ENCODE data around the gene GLP2R. TPM values are rescaled to one million over a fixed set of nuclear protein-coding genes. Genes with fewer than 3 reads are reported as not detected.

Gene GLP2R
- total RNA-seq, 3 donors from 2014 or later: 2.0 to 4.2 (median 3.7) TPM

GRCh38 chr17:9788601-9789000, 37.1 kb upstream of the GLP2R start:
- no peak overlapping the region for H3K27ac ChIP-seq
- intact Hi-C loops (cut with DNase I; ENCODE audit: low total_unique reads): no loop called here
- DNase-seq (ENCODE audit: low spot score in 2 of 2): no peak
- no peaks in the 10 kb centered on the region for H3K9me3 ChIP-seq
- no peak overlapping the region for H3K4me3 ChIP-seq
- H3K4me1 ChIP-seq: no peaks in the 10 kb centered on the region
- no peak for TF ChIP-seq POLR2A (IDR thresholded peaks at IDR 0.05)
- TF ChIP-seq, protein P1, sequence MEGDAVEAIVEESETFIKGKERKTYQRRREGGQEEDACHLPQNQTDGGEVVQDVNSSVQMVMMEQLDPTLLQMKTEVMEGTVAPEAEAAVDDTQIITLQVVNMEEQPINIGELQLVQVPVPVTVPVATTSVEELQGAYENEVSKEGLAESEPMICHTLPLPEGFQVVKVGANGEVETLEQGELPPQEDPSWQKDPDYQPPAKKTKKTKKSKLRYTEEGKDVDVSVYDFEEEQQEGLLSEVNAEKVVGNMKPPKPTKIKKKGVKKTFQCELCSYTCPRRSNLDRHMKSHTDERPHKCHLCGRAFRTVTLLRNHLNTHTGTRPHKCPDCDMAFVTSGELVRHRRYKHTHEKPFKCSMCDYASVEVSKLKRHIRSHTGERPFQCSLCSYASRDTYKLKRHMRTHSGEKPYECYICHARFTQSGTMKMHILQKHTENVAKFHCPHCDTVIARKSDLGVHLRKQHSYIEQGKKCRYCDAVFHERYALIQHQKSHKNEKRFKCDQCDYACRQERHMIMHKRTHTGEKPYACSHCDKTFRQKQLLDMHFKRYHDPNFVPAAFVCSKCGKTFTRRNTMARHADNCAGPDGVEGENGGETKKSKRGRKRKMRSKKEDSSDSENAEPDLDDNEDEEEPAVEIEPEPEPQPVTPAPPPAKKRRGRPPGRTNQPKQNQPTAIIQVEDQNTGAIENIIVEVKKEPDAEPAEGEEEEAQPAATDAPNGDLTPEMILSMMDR (IDR thresholded peaks at IDR 0.05): no peak
- TF ChIP-seq POLR2AphosphoS5 (IDR thresholded peaks at IDR 0.05): no peak
- H3K27me3 ChIP-seq: no peaks in the 10 kb centered on the region
- H3K36me3 ChIP-seq: no peaks in the 10 kb centered on the region

GRCh38 chr17:9790316-9790715, 35.4 kb upstream of the GLP2R start:
- TF ChIP-seq, protein P1 (IDR thresholded peaks at IDR 0.05): no peak
- TF ChIP-seq POLR2A (IDR thresholded peaks at IDR 0.05) (no peak), POLR2AphosphoS5 (IDR thresholded peaks at IDR 0.05) (no peak)
- no peak for DNase-seq (ENCODE audit: low spot score in 2 of 2)

GRCh38 chr17:9790889-9791876, 34.5 kb upstream of the GLP2R start, which contains the start of gene DHRS7C:
TSS of gene DHRS7C (minus strand) at chr17:9791592. CDS start at chr17:9791284, 308 bp downstream.
- no peaks in the 10 kb centered on the region for H3K27me3 ChIP-seq
- H3K9me3 ChIP-seq: no peaks in the 10 kb centered on the region
- no peaks in the 10 kb centered on the region for H3K4me1 ChIP-seq
- no peak within 1 kb of the TSS for H3K27ac ChIP-seq
- intact Hi-C loops (cut with DNase I; ENCODE audit: low total_unique reads): no loop called here
- H3K36me3 ChIP-seq: no peaks in the 10 kb centered on the region
- no peak for DNase-seq (ENCODE audit: low spot score in 2 of 2)
- no peak within 1 kb of the TSS for H3K4me3 ChIP-seq
- TF ChIP-seq, protein P1 (IDR thresholded peaks at IDR 0.05): no peak
- TF ChIP-seq POLR2AphosphoS5 (IDR thresholded peaks at IDR 0.05): no peak
- TF ChIP-seq POLR2A (IDR thresholded peaks at IDR 0.05): no peak

More at GRCh38 chr17:9790316-9790715, 35.4 kb upstream of the GLP2R start:
- Histone ChIP-seq H3K36me3 (no peaks in the 10 kb centered on the region), H3K4me1 (no peaks in the 10 kb centered on the region), H3K9me3 (no peaks in the 10 kb centered on the region), H3K4me3 (no peak overlapping the region), H3K27me3 (no peaks in the 10 kb centered on the region), H3K27ac (no peak overlapping the region)
- intact Hi-C loops (cut with DNase I; ENCODE audit: low total_unique reads): no loop called here

- no peaks in the 10 kb centered on the region for H3K9me3 ChIP-seq
- H3K36me3 ChIP-seq: no peaks in the 10 kb centered on the region
- intact Hi-C loops (cut with DNase I; ENCODE audit: low total_unique reads): no loop called here
- H3K4me1 ChIP-seq: no peaks in the 10 kb centered on the region
- DNase-seq (ENCODE audit: low spot score in 2 of 2): no peak
- no peak overlapping the region for H3K27ac ChIP-seq
- TF ChIP-seq, protein P1 (IDR thresholded peaks at IDR 0.05): no peak
- TF ChIP-seq POLR2AphosphoS5 (IDR thresholded peaks at IDR 0.05) (no peak), POLR2A (IDR thresholded peaks at IDR 0.05) (no peak)
- H3K4me3 ChIP-seq: no peak overlapping the region
- no peaks in the 10 kb centered on the region for H3K27me3 ChIP-seq
Measured at GRCh38 chr17:9792181-9792840, 33.4 kb upstream of the GLP2R start.
